GM18499 (cell line): ENCODE results near the gene TKT.
"Not testable (repeated sequence)": the region's sequence is repeated elsewhere in the genome, so short reads cannot be mapped to it uniquely, and the experiment has no call there.

Source experiments
- ATAC-seq: cut with Tn5 transposase; IDR thresholded peaks from one replicate; pipeline ENCODE4 v1.9.1; 2021; ENCODE audit warnings: moderate number of reproducible peaks; ENCODE audit not compliant: insufficient read depth, unreplicated experiment

The TKT gene

GRCh38 chr3:53260286-53260785, 4.5 kb upstream of the TKT start:
- no peak for ATAC-seq

- ATAC-seq = no peak
Observed at GRCh38 chr3:53259427-53260259, 3.8 kb upstream of the TKT start.

- no peak for ATAC-seq
Observed at GRCh38 chr3:53258600-53259426, 3.0 kb upstream of the TKT start.

- no peak for ATAC-seq
Observed at GRCh38 chr3:53257465-53257864, 1.6 kb upstream of the TKT start.

- no peak for ATAC-seq
Observed at GRCh38 chr3:53256704-53257055, 858 bp upstream of the TKT start.

- no peak for ATAC-seq
Observed at GRCh38 chr3:53255423-53255774, 423 bp downstream of the TKT start.

GRCh38 chr3:53254509-53255422, 1.1 kb downstream of the TKT start:
- no peak for ATAC-seq

GRCh38 chr3:53253707-53254508, 1.9 kb downstream of the TKT start:
- no peak for ATAC-seq

- ATAC-seq = not testable (repeated sequence)
Observed at GRCh38 chr3:53252947-53253322, 2.9 kb downstream of the TKT start.

GRCh38 chr3:53252096-53252946, 3.5 kb downstream of the TKT start:
- no peak for ATAC-seq

- no peak for ATAC-seq
Observed at GRCh38 chr3:53250881-53251605, 4.8 kb downstream of the TKT start.

GRCh38 chr3:53250453-53250852, 5.4 kb downstream of the TKT start:
- no peak for ATAC-seq

- ATAC-seq = no peak
Observed at GRCh38 chr3:53248161-53248560, 7.7 kb downstream of the TKT start.

GRCh38 chr3:53247619-53248018, 8.2 kb downstream of the TKT start:
- ATAC-seq = no peak

GRCh38 chr3:53244271-53244670, 11.6 kb downstream of the TKT start:
- ATAC-seq = no peak

GRCh38 chr3:53243785-53244184, 12.0 kb downstream of the TKT start:
- no peak for ATAC-seq

GRCh38 chr3:53243165-53243564, 12.7 kb downstream of the TKT start:
- ATAC-seq = no peak

- ATAC-seq = no peak
Observed at GRCh38 chr3:53242642-53243041, 13.2 kb downstream of the TKT start.
